Esophagus mucosa (tissue), 1 donor: ENCODE data around the gene POLR3F. TPM values are rescaled to one million over a fixed set of nuclear protein-coding genes. Genes with fewer than 3 reads are reported as not detected.
"Not testable (repeated sequence)": the region's sequence is repeated elsewhere in the genome, so short reads cannot be mapped to it uniquely, and the experiment has no call there.

ENCODE experiments used
- ATAC-seq: fragments of 200-7000 bp; cut with Tn5 transposase; one replicate; pipeline ENCODE4 v1.9.1; 2020
- total RNA-seq: library from RNA; stranded (reverse); gene quantifications from one replicate; pipeline ENCODE4 v1.2.4, GENCODE V29; 2023
- donor health status: DM: yes; HTN: yes; CAD: no.

POLR3F gene
- total RNA-seq, 1 donor from 2014 or later: 4.5 TPM

DNA sequence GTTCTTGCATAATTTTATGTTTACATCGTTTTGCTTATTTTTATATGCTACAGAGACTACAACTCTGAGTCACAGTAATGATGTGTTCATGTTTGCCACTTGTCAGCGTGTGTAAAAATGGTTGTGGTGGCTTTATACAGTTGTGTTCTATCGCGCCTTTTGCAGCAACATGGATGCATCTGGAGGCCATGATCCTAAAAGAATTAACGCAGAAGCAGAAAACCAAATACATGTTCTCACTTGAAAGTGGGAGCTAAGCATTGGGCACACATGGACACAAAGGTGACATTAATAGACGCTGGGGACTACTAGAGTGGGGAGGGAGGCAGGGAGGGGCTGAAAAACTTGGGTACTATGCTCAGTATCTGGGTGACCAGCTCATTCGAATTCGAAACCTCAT, 39.6 kb downstream of the POLR3F start:
- no peak for ATAC-seq

DNA sequence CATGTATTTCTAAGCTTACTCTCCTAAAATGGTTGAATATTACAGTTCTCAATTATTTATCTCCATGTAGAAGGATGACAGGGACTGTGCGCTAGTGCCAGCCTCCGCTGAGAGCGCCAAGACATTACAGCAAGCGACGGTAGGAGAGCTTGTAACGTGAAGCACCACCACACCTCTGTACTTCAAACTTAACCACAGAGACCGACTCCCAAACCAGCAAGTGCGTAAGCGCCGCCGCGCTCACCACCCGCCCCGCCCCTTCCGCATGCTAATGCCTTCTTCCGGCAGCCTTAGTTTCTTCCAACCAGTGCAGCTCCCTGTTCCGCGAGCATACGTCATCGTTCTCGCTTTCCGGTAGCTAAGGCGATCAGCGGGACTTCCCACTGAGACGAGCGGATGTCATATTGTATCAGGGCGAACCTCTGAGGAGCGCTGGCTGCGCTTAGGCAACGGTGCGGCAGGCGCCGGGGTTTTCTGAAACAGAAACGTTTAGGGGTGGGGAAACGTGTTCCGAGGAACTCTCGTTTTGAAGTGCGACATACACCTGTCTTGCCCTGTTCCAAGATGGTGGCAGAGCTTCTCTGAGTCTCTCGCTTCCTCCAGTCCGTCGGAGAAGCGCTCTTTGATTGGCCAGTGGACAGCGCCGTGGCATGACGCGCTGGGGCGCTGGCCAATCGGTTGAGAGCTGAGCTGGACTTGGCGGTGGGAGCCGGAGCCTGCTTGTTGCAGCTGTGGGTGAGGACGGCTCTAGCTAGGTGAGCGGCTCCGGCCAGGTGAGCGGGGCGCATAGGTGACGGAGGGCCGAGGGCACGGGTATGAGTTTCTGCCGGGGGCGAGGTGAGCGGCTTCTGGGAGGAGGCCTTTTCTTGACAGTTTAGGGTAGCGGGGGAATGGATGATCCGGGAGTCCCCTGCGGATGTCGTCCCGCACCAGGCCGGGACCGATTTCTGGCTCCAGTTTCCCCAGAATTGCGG, 40.3 kb downstream of the POLR3F start, which contains the start of gene SEC23B:
Gene SEC23B (plus strand): TSS at position 723 of the 974 bp plus-strand sequence. CDS start 2,896 bp downstream, outside the sequence.
- ATAC-seq: peak; percentile 99

DNA sequence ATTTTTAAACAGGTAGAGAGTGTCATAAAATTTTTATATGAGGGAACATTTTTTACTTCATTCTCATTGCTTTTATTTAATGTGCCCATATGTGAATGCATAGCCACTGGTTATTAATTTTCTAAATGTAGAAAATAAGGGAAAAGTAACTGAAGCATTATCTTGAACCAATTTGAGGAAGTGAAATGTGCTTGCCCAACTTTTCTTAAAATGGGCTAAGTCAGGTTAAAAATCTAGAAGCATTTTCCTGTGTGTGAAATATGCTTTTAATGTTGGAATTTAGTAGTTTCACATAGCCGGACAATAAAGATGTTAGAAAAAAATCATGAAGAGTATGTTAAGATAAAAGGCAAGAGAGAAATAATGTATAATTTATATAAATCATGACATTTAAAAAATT, 44.4 kb downstream of the POLR3F start:
- no peak for ATAC-seq

DNA sequence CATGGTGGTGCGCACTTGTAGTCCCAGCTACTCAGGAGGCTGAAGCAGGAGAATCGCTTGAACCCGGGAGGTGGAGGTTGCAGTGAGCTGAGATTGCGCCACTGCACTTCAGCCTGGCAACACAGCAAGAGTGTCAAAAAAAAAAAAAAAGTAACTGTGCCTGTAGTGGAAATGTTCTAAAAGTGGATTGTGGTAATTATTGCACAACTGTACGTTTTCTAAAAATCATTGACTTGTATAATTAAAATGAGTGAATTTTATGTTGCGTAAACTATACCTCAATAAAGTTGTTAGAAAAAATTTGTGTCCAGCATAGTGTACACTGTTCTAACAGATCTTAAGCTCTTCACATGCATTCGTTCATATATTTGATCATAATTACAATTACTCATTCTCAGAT, 46.0 kb downstream of the POLR3F start:
- ATAC-seq: no peak

DNA sequence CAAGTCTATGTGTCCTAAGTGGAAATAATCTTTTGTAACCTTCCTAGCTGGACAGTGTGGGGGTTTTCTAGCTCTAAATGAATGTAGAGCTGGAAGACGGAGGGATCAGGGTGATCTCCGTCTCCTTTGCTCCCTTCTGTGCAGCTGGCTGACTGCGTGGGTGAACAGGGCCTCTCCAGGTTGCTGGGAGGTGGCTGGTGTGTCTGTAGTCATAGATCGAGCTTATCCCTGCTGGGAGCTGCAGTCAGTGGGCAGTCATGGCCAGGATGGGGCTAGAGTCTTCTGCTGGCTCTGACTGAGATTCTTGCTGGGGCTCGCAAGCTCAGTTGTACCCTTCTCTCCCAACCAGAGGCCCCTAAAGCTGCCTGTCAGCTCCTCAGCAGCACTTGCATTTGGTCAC, 46.9 kb downstream of the POLR3F start:
- ATAC-seq: no peak

DNA sequence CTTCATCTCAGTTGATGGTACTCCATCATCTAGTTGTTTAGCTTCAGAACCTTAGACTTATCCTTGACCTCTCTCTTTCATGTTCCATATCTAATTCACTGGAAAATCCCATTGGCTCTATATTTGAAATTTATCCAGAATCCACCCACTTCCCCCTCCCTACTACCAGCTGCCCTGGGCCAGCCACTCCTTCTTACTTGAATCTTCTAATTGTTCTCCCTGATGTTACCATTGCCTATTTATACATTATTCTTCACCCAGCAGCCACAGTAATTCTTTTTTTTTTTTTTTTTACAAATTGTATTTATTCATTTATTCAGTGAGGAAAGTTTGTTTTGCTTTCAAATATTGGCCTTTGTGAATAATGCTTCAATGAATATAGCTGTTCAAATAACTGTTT, 48.8 kb downstream of the POLR3F start:
- ATAC-seq: no peak

DNA sequence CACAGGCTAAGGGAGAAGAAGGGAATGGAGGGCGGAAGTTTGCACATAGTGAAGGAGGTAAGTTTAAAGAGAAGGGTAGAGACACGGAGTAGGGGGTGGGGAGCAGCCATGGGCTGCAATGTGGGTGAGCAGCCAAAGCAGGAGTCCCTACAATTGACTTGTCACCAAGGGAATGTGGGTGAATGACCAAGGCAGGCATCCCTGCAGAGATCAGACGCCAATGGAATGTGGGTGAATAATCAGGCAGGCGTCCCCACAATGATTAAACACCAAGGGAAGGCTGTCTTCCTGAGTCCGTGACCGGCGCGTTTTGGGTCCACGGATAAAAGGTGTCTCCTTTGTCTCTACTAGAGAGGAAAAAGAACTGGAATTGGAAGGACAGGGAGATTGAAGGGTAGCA, 54.9 kb downstream of the POLR3F start:
- ATAC-seq: not testable (repeated sequence)

DNA sequence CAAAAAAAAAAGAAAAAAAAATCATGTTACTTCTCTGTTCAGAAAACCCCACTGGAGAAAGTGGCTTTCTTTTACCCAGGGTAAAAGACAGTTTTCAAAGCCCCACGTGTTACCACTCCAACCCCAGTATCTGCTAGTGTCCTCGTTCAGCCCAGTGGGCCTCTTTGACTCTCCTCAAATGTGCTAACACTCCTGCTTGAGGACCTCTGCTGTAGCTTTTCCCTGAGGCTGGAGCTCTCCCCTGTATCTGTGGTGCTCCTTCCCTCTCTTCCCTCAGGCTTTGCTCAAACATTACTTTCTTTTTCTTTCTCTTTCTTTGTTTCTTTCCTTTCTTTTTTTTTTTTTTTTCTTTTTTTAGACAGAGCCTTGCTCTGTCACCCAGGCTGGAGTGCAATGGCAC, 55.9 kb downstream of the POLR3F start:
- no peak for ATAC-seq

DNA sequence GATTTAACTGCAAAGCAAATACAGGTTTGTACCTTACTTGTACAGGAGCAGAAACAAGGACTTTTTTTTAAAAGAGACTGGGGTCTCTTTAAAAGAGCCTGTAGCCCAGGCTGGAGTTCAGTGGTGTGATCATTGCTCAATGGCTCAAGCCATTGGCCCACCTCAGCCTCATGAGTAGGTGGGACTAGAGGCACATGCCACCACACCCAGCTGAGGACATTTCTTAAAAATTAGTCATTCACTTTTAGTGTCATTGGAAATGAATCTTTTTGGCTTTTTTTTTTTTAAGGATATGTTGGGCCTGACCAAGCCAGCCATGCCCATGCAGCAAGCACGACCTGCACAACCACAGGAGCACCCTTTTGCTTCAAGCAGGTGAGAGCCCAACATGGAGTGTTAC, 57.5 kb downstream of the POLR3F start:
- ATAC-seq: peak; percentile 39

DNA sequence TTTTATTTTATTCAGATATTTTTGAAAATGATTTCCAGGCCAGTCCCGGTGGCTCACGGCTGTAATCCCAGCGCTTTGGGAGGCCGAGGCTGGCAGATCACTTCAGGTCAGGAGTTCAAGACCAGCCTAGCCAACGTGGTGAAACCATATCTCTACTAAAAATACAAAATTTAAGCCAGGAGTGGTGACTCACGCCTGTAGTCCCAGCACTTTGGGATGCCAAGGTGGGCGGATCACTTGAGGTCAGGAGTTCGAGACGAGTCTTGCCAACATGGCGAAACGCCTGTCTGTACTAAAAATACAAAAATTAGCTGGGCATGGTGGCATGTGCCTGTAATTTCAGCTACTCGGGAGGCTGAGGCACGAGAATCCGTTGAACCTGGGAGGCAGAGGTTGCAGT, 59.6 kb downstream of the POLR3F start:
- ATAC-seq: not testable (repeated sequence)

DNA sequence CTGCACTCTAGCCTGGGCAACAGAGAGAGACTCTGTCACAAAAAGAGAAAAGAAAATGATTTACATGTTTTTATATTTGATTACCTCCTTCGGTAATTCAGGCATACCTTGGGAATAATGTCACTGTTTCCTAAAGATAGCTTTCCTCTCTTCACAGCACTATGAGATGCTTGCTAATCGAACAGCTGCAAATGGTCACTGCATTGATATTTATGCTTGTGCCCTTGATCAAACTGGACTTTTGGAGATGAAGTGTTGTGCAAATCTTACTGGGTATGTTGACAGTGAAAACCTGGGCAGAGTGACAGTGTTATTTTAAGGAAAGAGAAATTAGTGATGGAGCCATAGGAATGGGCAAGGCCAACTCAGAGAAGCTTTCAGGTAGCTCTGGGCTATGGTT, 60.1 kb downstream of the POLR3F start:
- ATAC-seq: no peak

DNA sequence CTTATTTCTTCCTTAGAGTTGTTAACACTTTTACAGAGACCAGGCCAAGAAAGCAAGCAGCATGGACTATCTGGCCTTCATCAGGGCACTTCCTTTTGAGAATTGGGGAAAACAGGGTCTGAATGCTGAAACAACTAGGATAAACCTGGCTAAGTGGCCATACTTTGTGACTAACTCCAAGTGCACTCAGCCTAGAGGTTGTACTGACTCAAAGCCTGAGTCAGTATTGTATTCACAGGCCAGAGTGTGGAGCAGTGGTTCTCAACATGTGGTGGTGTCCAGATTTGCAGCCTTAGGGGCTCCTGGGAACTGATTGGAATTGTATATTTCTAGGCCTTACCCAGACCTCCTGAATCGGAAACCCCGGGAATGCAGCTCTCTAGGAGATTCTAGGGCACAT, 60.6 kb downstream of the POLR3F start:
- no peak for ATAC-seq

DNA sequence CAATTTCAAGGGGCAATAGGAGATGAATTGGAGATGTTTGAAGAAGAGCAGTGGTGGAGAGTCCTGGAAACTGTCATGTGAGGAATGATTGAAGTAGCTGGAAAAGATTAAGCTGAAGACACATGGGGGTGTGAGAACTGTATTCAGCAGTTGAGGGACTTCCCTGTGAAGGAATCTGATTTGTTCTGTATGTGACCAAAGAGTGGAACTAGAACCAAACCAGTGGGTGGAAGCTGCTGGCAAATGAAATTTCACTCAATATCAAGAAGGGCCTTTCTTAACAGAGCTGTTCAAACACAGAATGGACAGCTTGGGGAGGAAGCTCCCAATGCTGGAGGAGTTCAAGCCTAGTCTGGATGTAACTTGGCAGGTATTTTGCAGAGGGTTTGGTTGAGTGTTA, 61.9 kb downstream of the POLR3F start:
- ATAC-seq: no peak

DNA sequence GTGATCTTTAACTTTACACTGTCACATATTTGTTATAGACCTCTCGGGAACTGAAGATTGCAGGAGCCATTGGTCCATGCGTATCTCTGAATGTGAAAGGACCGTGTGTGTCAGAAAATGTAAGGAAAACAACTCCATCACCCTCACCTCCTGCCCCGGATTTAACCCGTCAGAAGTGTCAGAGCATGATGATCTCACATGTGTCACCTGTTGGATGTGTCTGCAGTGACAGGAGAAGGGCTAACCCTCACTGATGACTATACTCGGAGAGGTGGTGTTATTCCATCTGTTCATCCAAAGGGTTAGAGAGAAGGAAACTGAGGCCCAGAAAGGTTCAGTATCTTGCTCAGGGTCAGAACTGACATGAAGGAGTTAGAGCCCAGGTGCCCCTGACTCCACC, 65.4 kb downstream of the POLR3F start:
- ATAC-seq: no peak

DNA sequence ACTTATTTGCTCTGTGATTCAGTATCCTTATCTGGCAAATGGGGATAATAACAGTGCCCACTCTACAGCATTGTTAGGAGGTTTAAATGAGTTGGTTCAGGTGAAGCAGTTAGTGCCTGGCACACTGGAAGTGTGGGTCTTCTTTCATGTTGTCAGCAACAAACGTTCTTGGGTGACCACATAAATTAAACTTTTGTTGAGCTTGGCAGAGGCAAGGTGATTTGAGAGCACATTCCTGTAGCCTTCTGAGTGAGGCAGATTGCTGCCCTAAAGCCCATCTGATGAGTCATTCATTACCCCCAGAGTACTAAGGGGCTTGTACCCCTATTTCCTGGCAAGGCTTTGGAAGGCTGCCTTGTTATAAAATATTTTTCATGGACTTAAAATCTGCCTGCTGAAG, 66.3 kb downstream of the POLR3F start:
- no peak for ATAC-seq

DNA sequence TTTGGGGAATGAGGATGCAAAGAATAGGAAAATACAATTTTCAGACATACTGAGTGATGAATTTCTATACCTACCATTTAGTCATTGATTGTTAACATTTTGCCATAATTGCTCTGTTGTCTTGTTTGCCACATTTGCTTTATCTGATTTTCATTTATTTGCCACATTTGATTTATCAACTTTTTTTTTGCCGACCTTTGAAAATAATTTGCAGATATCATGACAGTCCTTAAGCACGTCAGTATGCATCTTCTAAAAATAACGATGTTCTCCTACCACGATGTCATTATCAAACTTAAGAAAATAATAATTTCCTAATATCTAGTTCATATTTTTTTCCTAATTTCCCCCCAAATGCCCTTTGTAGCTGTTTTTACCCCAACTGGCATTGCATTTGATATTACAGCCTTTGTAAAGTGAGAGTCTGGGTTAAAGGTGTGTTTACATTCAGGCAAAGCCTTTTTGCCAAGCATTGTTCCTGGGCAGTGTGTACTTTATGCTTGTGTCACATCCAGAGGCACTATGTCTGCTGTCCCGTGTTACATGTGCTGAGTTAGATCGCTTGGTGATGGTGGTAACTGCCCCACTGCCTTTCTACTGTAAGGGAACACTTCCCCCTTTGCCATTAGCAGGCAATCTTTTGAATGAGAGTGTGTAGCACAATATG, 66.9 kb downstream of the POLR3F start:
- ATAC-seq: no peak

Other genes with a start within 250 kb of the POLR3F start
- gene ZNF133, start 178.9 kb upstream of the POLR3F start, total RNA-seq: 7.1 TPM
- gene DZANK1, start 360 bp upstream of the POLR3F start, total RNA-seq: 1.5 TPM
- gene RBBP9, start 29.8 kb downstream of the POLR3F start, total RNA-seq: 11.8 TPM
- gene SEC23B, start 40.5 kb downstream of the POLR3F start, total RNA-seq: 47.9 TPM
- 57.7 TPM for gene SMIM26, start 100.0 kb downstream of the POLR3F start, total RNA-seq
- 36.1 TPM for gene DTD1, start 120.7 kb downstream of the POLR3F start, total RNA-seq